Stimulated activated CD8-positive, alpha-beta memory T cell treated with anti-CD3 and anti-CD28 coated beads, Interleukin-15, amount 100 ng/mL, for 48 hours (primary cell): ENCODE data around the gene ARSA.
"Not testable (repeated sequence)": the region's sequence is repeated elsewhere in the genome, so short reads cannot be mapped to it uniquely, and the experiment has no call there.

Experiments used
- DNase-seq, 2 donors: peaks; one replicate each; pipeline ENCODE4 v3.0.0-alpha.2; 2020; ENCODE audit warnings: low read depth in 2 of 2

ARSA gene

GRCh38 chr22:50622723-50623327, 5.1 kb downstream of the ARSA start:
- no peak for DNase-seq

- no peak for DNase-seq
Measured at GRCh38 chr22:50621948-50622722, 5.8 kb downstream of the ARSA start.

GRCh38 chr22:50621356-50621880, 6.5 kb downstream of the ARSA start:
- DNase-seq, result peak in 1 of 2 donors; percentile 42

- DNase-seq, result peak in 1 of 2 donors; percentile 56
Measured at GRCh38 chr22:50620593-50621355, 7.2 kb downstream of the ARSA start.

GRCh38 chr22:50614296-50614695, 13.7 kb downstream of the ARSA start:
- DNase-seq, result not testable (repeated sequence)

- DNase-seq, result no peak
Measured at GRCh38 chr22:50613291-50613981, 14.5 kb downstream of the ARSA start.

GRCh38 chr22:50612528-50613221, 15.3 kb downstream of the ARSA start:
- DNase-seq, result no peak

- no peak for DNase-seq
Measured at GRCh38 chr22:50612168-50612527, 15.8 kb downstream of the ARSA start.

- no peak for DNase-seq
Measured at GRCh38 chr22:50611341-50612060, 16.5 kb downstream of the ARSA start.

- no peak for DNase-seq
Measured at GRCh38 chr22:50610581-50610980, 17.4 kb downstream of the ARSA start.

- no peak for DNase-seq
Measured at GRCh38 chr22:50610041-50610451, 17.9 kb downstream of the ARSA start.

GRCh38 chr22:50609599-50609998, 18.4 kb downstream of the ARSA start:
- DNase-seq, result no peak

GRCh38 chr22:50608996-50609395, 19.0 kb downstream of the ARSA start:
- no peak for DNase-seq

- not testable (repeated sequence) for DNase-seq
Measured at GRCh38 chr22:50608058-50608840, 19.7 kb downstream of the ARSA start.

GRCh38 chr22:50607659-50608020, 20.3 kb downstream of the ARSA start:
- no peak for DNase-seq

GRCh38 chr22:50606946-50607658, 20.9 kb downstream of the ARSA start:
- no peak for DNase-seq

- no peak for DNase-seq
Measured at GRCh38 chr22:50606165-50606945, 21.6 kb downstream of the ARSA start.

- DNase-seq, result no peak
Measured at GRCh38 chr22:50605613-50606074, 22.3 kb downstream of the ARSA start.
